ENCODE results near the gene RFX3. TPM values are rescaled to one million over a fixed set of nuclear protein-coding genes. Genes with fewer than 3 reads are reported as not detected.

RFX3 gene
- total RNA-seq, 4 donors from 2014 or later, result 4.0 to 8.2 (median 5.6) TPM

- WGBS, 2 donors, result 90 to 100% methylated on average over 1 of the region's 1 CpG
- DNase-seq (ENCODE audit: low spot score in 2 of 2), result no peak
- no peak overlapping the region for H3K4me3 ChIP-seq (ENCODE audit: low read depth, poor library complexity, severe bottlenecking)
- intact Hi-C loops (cut with DNase I; ENCODE audit: low total_unique reads), result no loop called here
- TF ChIP-seq POLR2A (IDR thresholded peaks at IDR 0.05), result no peak
- no peak for TF ChIP-seq CTCF (IDR thresholded peaks at IDR 0.05)
These were observed 22.8 kb upstream of the RFX3 start for GRCh38 chr9:3548648-3549047.

GRCh38 chr9:3541206-3541605, 15.4 kb upstream of the RFX3 start:
- TF ChIP-seq CTCF (IDR thresholded peaks at IDR 0.05), result no peak
- no peak for TF ChIP-seq POLR2A (IDR thresholded peaks at IDR 0.05)
- intact Hi-C loops (cut with DNase I; ENCODE audit: low total_unique reads), result no loop called here
- DNase-seq (ENCODE audit: low spot score in 2 of 2), result no peak
- no peak overlapping the region for H3K4me3 ChIP-seq (ENCODE audit: low read depth, poor library complexity, severe bottlenecking)
- WGBS, 2 donors, result 87 to 95% methylated on average over 1 of the region's 1 CpG

GRCh38 chr9:3534614-3535404, 9.0 kb upstream of the RFX3 start:
- H3K4me3 ChIP-seq (ENCODE audit: low read depth, poor library complexity, severe bottlenecking), result no peak overlapping the region
- 90 to 92% methylated on average over 6 of the region's 6 CpGs for WGBS, 2 donors
- no peak for DNase-seq (ENCODE audit: low spot score in 2 of 2)
- TF ChIP-seq POLR2A (IDR thresholded peaks at IDR 0.05) (no peak), CTCF (IDR thresholded peaks at IDR 0.05) (no peak)
- intact Hi-C loops (cut with DNase I; ENCODE audit: low total_unique reads), result no loop called here

- H3K4me3 ChIP-seq (ENCODE audit: low read depth, poor library complexity, severe bottlenecking), result no peak overlapping the region
- TF ChIP-seq POLR2A (IDR thresholded peaks at IDR 0.05) (no peak), CTCF (IDR thresholded peaks at IDR 0.05) (no peak)
- DNase-seq (ENCODE audit: low spot score in 2 of 2), result no peak
- intact Hi-C loops (cut with DNase I; ENCODE audit: low total_unique reads), result no loop called here
These were observed 6.4 kb upstream of the RFX3 start for GRCh38 chr9:3532158-3532557.

- WGBS, 2 donors, result 81 to 87% methylated on average over 7 of the region's 7 CpGs
- intact Hi-C loops (cut with DNase I; ENCODE audit: low total_unique reads), result no loop called here
- H3K4me3 ChIP-seq (ENCODE audit: low read depth, poor library complexity, severe bottlenecking), result no peak overlapping the region
These were observed 2.6 kb upstream of the RFX3 start for GRCh38 chr9:3528451-3528850.

More at GRCh38 chr9:3528451-3528850, 2.6 kb upstream of the RFX3 start:
- TF ChIP-seq POLR2A (IDR thresholded peaks at IDR 0.05) (no peak), CTCF (IDR thresholded peaks at IDR 0.05) (no peak)
- no peak for DNase-seq (ENCODE audit: low spot score in 2 of 2)

Data from lower leg skin (tissue), 4 donors.